Panc1 (cell line): Measurements from ENCODE around the gene C16orf46. TPM values are rescaled to one million over a fixed set of nuclear protein-coding genes. Genes with fewer than 3 reads are reported as not detected.

Experiments used
- ATAC-seq: fragments of 200-7000 bp; cut with Tn5 transposase; 2 replicates; pipeline ENCODE4 v1.9.1; 2020; ENCODE audit warnings: mild to moderate bottlenecking, moderate library complexity
- BruUV-seq: library from RNA; stranded (reverse); fragments of 400-500 nt; replicated peaks from 2 replicates; lab custom pipeline; 2021; lab: Mats Ljungman, UMichigan
- CTCF ChIA-PET: fragments of 300-600 bp; sonication (Branson Sonifier 250); formaldehyde crosslinking; loops from one replicate; lab custom pipeline; 2022; ENCODE audit warnings: antibody characterized with exemption; lab: Charles Lee
- POLR2A ChIA-PET: fragments of 300-600 bp; sonication (Branson Sonifier 250); formaldehyde crosslinking; loops from one replicate; lab custom pipeline; 2022; ENCODE audit warnings: antibody characterized with exemption; lab: Charles Lee
- DNase-seq: peaks from one replicate; pipeline ENCODE4 v3.0.0-alpha.2; 2010; ENCODE audit warnings: low read depth, low spot score
- H3K27ac ChIP-seq: 2 replicates; pipeline ENCODE4 v1.5.1; 2011; ENCODE audit warnings: mild to moderate bottlenecking, low read length, inconsistent platforms
- H3K27me3 ChIP-seq: fragments of 200-500 bp; sonication (Bioruptor generic); 2 replicates; pipeline ENCODE4 v1.6.0; 2014; ENCODE audit warnings: low read length, inconsistent platforms; ENCODE audit not compliant: control insufficient read depth, insufficient read depth
- H3K36me3 ChIP-seq: fragments of 200-500 bp; sonication (Bioruptor generic); 2 replicates; pipeline ENCODE4 v1.5.1; 2014; ENCODE audit warnings: inconsistent platforms, mild to moderate bottlenecking, low read length, moderate library complexity; ENCODE audit not compliant: control insufficient read depth, insufficient read depth
- H3K4me1 ChIP-seq: 2 replicates; pipeline ENCODE4 v1.5.1; 2011; ENCODE audit warnings: inconsistent platforms, mild to moderate bottlenecking, low read length, moderate library complexity; ENCODE audit not compliant: control insufficient read depth, insufficient read depth
- H3K4me3 ChIP-seq, 2 experiments: 2 replicates each; pipeline ENCODE4 v1.5.1; 2011 to 2012; ENCODE audit warnings: low read depth in 2 of 2, low read length in 2 of 2, mild to moderate bottlenecking in 2 of 2, inconsistent platforms in 1 of 2, moderate library complexity in 1 of 2
- H3K9me3 ChIP-seq: fragments of 200-500 bp; sonication (Bioruptor generic); 2 replicates; pipeline ENCODE4 v1.5.1; 2014; ENCODE audit warnings: low read depth, mild to moderate bottlenecking, inconsistent platforms, low read length, moderate library complexity; ENCODE audit not compliant: control insufficient read depth, insufficient read depth
- CTCF ChIP-seq: fragments of 450-650 bp; IDR thresholded peaks from 2 replicates; pipeline ENCODE4 v1.5.1; 2017; ENCODE audit warnings: mild to moderate bottlenecking
- POLR2AphosphoS5 ChIP-seq: IDR thresholded peaks from 2 replicates; pipeline ENCODE4 v1.6.1; 2012; ENCODE audit warnings: mild to moderate bottlenecking, low read depth, low read length, moderate library complexity
- REST ChIP-seq, 2 experiments: IDR thresholded peaks; 2 replicates each; pipeline ENCODE4 v1.6.1; 2011 to 2012; ENCODE audit warnings: low read depth in 2 of 2, control low read depth in 1 of 2, low read length in 1 of 2, mild to moderate bottlenecking in 1 of 2, moderate library complexity in 1 of 2; ENCODE audit not compliant: insufficient read depth in 1 of 2
- SIN3A ChIP-seq: IDR thresholded peaks from 2 replicates; pipeline ENCODE4 v1.6.1; 2012; ENCODE audit warnings: low read depth, mild to moderate bottlenecking, low read length, moderate library complexity, borderline replicate concordance; ENCODE audit not compliant: insufficient read depth
- TCF7L2 ChIP-seq: IDR thresholded peaks from 2 replicates; pipeline ENCODE4 v1.6.1; 2011; ENCODE audit warnings: mild to moderate bottlenecking, low read depth, low read length, inconsistent platforms
- in situ Hi-C: cut with HindIII; loops from 2 replicates; pipeline ENCODE4 v1.10.0; 2016; ENCODE audit warnings: low sequenced_read_pairs, low pct_unique_long_range_greater_than_20kb
- intact Hi-C: fragments of 100-400 bp; cut with micrococcal nuclease; formaldehyde crosslinking; loops from one replicate; pipeline ENCODE4 v1.10.0; 2022; ENCODE audit not compliant: unreplicated experiment
- total RNA-seq: library from RNA; stranded (reverse); gene quantifications from one replicate; pipeline ENCODE4 v1.2.1, GENCODE V29; 2021; ENCODE audit not compliant: unreplicated experiment

Gene C16orf46
- total RNA-seq, 1 experiment from 2014 or later = 1.2 TPM

- no peak overlapping the region for H3K4me3 ChIP-seq
- ChIA-PET CTCF (no interaction called here), POLR2A (no interaction called here)
- TF ChIP-seq REST (IDR thresholded peaks at IDR 0.05; ENCODE audit: insufficient read depth in 1 of 2, low read depth in 2 of 2, low read length in 1 of 2) = no peak
- no peak for TF ChIP-seq CTCF
- no peak for TF ChIP-seq SIN3A
- no peak overlapping the region for H3K27ac ChIP-seq
- BruUV-seq = no TSS peak
- H3K9me3 ChIP-seq = no peaks in the 10 kb centered on the region
- ATAC-seq (no peak), DNase-seq (no peak)
- intact Hi-C loops = no loop called here
- no peaks in the 10 kb centered on the region for H3K4me1 ChIP-seq
- in situ Hi-C loops = no loop called here
- H3K36me3 ChIP-seq = no peaks in the 10 kb centered on the region
- H3K27me3 ChIP-seq = no peaks in the 10 kb centered on the region
These were observed 8.0 kb downstream of the C16orf46 start for GRCh38 chr16:81069063-81069462.

- POLR2A ChIA-PET = no interaction called here
- BruUV-seq = no TSS peak
- no peak for DNase-seq
These were observed 9.9 kb downstream of the C16orf46 start for GRCh38 chr16:81067166-81067565.

GRCh38 chr16:81066681-81067080, 10.4 kb downstream of the C16orf46 start:
- POLR2A ChIA-PET = no interaction called here
- no peaks in the 10 kb centered on the region for H3K9me3 ChIP-seq
- TF ChIP-seq REST (IDR thresholded peaks at IDR 0.05; ENCODE audit: insufficient read depth in 1 of 2, low read depth in 2 of 2, low read length in 1 of 2) = no peak
- TF ChIP-seq CTCF = no peak
- no peak for TF ChIP-seq POLR2AphosphoS5
- no peak for TF ChIP-seq SIN3A
- TF ChIP-seq TCF7L2 = no peak
- intact Hi-C loops (no loop called here), in situ Hi-C loops (no loop called here)
- no peak for DNase-seq
- no peaks in the 10 kb centered on the region for H3K36me3 ChIP-seq
- CTCF ChIA-PET = interaction anchor here (1.0 kb wide), 1 partner anchor 31 kb away, joined by 4 read pairs; the partner anchor contains the start of gene ATMIN
- BruUV-seq = no TSS peak
- no peak overlapping the region for H3K27ac ChIP-seq
- no peaks in the 10 kb centered on the region for H3K4me1 ChIP-seq
- H3K4me3 ChIP-seq = no peak overlapping the region
- no peak for ATAC-seq
- H3K27me3 ChIP-seq = no peaks in the 10 kb centered on the region

More at GRCh38 chr16:81067166-81067565, 9.9 kb downstream of the C16orf46 start:
- H3K27me3 ChIP-seq = no peaks in the 10 kb centered on the region
- no peak overlapping the region for H3K4me3 ChIP-seq
- in situ Hi-C loops = no loop called here
- intact Hi-C loops = no loop called here
- H3K9me3 ChIP-seq = no peaks in the 10 kb centered on the region
- ATAC-seq = no peak
- H3K27ac ChIP-seq = no peak overlapping the region
- CTCF ChIA-PET = interaction anchor here (1.0 kb wide), 1 partner anchor 31 kb away, joined by 4 read pairs; the partner anchor contains the start of gene ATMIN
- H3K36me3 ChIP-seq = no peaks in the 10 kb centered on the region
- TF ChIP-seq POLR2AphosphoS5 = no peak
- H3K4me1 ChIP-seq = no peaks in the 10 kb centered on the region
